Putamen (tissue), 1 donor: ENCODE results near the gene CISTR.
"Not testable (repeated sequence)": the region's sequence is repeated elsewhere in the genome, so short reads cannot be mapped to it uniquely, and the experiment has no call there.

ENCODE experiments used
- DNase-seq: peaks from one replicate; pipeline ENCODE4 v3.0.0-alpha.2; 2016; ENCODE audit warnings: low spot score

CISTR gene

DNA sequence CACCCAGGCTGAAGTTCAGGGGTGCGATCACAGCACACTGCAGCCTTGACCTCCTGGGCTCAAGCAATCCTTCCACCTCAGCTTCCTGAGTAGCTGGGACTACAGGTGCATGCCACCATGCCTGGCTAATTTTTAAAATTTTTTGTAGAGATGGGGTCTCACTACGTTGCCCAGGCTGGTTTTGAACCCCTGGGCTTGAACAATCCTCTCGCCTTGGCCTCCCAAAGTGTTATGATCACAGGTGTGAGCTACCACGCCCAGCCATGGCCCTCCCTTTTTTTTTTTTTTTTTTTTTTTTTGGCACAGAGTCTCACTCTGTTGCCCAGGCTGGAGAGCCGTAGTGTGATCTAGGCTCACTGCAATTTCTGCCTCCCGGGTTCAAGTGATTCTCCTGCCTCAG lies 33.2 kb downstream of the CISTR start:
- DNase-seq = not testable (repeated sequence)

DNA sequence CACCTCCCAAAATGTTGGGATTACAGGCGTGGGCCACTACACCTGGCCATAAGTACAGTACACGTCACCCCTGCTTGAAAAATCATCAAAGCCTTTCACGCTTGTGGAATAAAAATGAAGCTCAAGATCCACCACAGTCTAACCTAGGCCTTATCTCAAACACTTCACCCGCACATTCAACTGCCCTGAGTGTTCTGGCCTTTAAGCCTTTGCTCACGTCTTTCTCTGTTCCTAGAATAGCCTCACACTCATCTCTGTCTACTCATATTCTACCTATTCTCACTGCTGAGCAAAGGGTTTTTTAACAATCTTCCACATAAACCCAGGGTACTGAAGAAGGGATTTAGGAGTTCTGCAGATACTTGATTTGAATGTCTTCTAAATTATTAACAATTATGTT lies 34.5 kb downstream of the CISTR start:
- no peak for DNase-seq

GRCh38 chr12:53714004-53714403 lies 37.8 kb downstream of the CISTR start:
- no peak for DNase-seq

DNA sequence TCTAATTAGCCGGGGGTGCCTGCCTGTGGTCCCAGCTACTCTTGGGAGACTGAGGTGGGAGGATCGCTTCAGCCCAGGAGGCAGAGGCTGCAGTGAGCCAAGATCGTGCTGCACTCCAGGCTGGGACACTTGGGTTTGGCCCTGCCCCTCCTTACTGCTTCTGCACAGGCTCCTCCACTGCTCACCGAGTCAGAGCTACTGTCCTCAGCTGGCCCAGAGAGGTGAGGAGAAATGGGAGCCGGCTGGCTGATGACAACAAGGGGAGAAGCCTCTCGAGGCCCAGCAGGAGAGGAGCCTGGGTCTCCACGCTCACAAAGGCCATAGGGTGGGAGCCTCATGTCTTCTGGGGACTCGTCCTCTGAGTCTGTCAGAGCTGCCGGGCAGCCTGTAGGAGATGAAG lies 38.3 kb downstream of the CISTR start:
- no peak for DNase-seq

- no peak for DNase-seq
Measured at GRCh38 chr12:53712059-53712643, 39.6 kb downstream of the CISTR start.

- DNase-seq = peak; percentile 60
Measured at GRCh38 chr12:53710091-53710490, 41.7 kb downstream of the CISTR start.

DNA sequence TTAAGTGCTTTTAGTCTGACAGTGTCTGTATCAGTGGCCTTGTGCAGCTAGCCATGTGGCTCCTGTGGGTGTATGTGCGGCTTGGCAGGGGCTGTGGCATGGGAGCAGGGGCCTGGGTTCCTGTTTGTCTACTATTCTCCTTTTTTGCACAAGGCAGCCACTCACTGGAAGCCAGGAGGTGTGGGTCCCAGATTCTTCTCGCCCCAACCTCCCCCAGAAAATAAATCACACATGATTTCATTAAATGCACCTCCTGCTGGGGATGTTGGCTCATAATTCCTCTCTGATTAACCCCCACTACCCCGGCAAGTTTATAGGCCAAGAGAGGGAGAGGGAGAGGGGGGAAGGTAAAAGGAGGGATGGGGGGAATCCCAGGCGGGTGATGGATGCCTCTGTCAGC lies 42.1 kb downstream of the CISTR start:
- peak; percentile 38 for DNase-seq

GRCh38 chr12:53706080-53706479 lies 45.7 kb downstream of the CISTR start:
- no peak for DNase-seq

- no peak for DNase-seq
Measured at GRCh38 chr12:53703756-53704155, 48.0 kb downstream of the CISTR start.

DNA sequence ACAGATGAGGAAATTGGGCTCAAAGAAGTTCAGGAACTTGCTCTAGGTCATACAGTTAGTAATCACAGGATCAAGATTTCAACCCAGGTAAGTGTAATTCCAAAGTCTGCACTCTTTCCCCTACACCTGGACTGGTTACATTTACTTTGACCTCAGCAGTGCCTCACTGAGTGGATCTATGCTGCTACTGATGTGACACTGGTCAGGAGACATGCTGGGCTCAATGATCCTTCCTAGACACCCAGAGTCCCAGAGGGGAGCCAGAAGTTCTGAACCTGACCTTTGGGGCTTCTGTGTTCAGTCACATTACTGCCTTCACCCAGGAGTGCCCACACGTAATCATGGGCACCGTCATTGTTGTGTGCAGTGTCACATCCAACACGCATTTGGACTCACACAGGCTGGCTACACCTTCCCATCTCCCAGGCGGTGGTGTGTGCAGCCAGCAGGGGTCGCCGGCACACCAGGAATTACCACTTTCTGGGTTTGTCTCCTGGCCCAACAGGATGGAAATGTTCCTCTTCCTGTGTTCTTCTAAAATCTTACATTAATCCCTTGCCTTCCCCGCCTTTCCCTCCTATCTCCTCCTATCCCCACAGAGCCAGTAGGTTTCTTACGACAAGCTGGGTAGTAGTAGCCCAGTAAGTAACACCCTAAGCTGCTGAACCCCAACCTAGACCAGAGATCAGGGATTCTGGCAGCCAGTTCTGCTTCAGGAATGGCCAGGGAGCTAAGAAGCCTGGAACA lies 50.1 kb downstream of the CISTR start:
- DNase-seq = peak; percentile 69

- DNase-seq = no peak
Measured at GRCh38 chr12:53700567-53700966, 51.2 kb downstream of the CISTR start.

GRCh38 chr12:53699678-53700025 lies 52.1 kb downstream of the CISTR start:
- no peak for DNase-seq

DNA sequence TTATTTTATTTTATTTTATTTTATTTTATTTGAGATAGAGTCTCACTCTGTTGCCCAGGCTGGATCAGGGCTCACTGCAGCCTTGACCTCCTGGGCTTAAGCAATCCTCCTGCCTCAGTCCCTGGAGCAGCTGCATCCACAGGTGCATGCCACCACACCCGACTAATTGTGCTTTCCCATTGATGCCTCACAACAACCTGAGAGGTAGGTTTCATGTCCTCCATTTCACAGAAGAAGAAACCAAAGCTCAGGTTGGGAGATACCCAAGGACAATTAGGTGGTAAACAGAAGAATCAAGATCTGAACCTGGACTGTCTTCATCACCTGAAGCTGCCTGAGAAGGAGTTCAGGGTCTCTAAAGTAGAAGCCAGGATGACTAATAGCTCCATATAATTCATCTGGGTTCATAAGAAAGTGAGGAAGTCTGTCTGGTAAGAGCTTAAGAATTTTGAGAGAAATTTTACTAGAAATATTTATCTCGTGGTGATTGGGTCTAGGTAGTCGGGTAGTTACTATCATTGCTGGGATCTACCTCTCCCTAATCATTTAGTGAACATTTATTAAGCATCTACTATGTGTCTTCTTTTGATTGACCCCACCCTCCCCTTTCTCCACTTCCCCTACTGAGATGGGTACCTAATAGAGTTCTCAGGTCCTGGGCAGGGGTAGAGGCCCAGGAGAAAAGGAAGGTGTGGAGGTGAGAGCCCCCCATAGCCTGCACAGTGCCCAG lies 52.7 kb downstream of the CISTR start:
- DNase-seq = no peak

DNA sequence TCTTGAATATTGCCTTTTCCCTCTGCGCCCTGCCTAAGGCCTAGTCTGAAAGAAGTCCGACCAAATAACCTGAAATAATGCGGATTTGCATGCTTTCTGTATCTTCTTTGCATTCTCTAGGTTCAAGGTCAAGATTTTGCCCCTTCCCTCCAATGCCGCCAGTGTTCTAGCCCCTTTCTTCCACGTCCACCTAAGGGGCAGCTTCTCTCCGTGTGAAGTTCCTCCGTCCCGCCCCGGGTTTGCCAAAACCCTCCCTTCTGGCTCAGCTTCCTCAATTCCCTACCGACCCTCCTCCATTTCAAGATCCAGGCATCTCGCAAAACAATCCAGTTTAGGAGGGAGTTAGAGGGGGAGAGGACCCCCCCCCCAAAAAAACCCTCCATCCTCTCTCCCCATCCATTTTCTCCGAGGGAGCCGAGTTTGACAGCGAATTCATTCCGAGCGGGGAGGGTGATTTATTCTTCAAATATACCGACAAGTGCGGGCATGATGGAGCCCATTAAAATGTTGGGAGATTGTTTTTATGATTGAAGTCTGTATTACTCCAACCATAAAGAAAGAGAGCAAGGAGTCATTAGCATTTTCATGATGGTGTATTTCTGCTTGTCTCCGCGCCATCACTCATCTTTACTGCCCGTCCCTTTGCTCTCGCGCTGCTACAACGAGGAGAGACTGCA lies 55.0 kb downstream of the CISTR start:
- DNase-seq = no peak
